Fibroblast of upper back skin (primary cell): ENCODE measurements around the gene TSPAN32.

Experiments used
- DNase-seq: peaks from one replicate; pipeline ENCODE4 v3.0.0-alpha.2; 2013

TSPAN32 gene, protein sequence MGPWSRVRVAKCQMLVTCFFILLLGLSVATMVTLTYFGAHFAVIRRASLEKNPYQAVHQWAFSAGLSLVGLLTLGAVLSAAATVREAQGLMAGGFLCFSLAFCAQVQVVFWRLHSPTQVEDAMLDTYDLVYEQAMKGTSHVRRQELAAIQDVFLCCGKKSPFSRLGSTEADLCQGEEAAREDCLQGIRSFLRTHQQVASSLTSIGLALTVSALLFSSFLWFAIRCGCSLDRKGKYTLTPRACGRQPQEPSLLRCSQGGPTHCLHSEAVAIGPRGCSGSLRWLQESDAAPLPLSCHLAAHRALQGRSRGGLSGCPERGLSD

DNA sequence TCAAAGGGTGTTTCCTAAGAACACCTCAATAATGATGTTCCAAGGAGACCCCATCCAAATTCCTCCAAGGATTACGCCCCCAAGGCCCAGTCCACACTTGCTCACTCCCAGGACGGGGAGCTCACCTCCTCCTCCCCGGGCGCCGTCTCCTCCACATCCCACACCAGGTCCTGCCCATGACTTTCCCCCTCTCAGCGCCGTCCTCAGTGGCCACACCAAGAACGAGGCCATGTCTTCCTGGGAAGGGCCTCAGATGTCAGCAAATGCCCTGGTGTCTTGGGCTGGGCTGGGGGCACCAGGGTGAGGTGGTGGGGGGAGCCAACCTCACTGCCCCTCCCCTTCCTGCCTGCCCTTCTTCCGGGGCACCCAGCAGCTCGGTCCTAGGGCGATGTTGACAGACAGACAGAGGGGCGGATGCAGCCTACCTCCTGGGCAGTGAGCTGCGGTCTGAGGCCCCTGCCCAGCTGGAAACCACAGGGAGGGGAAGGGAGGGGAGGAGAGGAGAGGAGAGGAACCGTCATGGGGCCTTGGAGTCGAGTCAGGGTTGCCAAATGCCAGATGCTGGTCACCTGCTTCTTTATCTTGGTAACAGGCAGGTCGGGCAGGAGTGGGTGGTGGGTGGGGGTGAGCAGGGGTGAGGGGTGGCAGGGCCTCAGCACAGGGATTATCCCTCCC, at the start of gene TSPAN32, which contains the start of gene C11orf21:
TSPAN32 (plus strand) TSS at position 383 of the 675 bp plus-strand sequence; CDS start at position 520, 137 bp downstream.
C11orf21 (minus strand) TSS at position 288 of the 675 bp plus-strand sequence; CDS start at position 178, 110 bp downstream.
- DNase-seq: peak; percentile 39

GRCh38 chr11:2252018-2252417, 49.8 kb upstream of the TSPAN32 start:
- no peak for DNase-seq

- DNase-seq: no peak
Measured at GRCh38 chr11:2256293-2256913, 45.4 kb upstream of the TSPAN32 start.

- no peak for DNase-seq
Measured at GRCh38 chr11:2256951-2257700, 44.7 kb upstream of the TSPAN32 start.

- no peak for DNase-seq
Measured at GRCh38 chr11:2258501-2259465, 43.0 kb upstream of the TSPAN32 start.

DNA sequence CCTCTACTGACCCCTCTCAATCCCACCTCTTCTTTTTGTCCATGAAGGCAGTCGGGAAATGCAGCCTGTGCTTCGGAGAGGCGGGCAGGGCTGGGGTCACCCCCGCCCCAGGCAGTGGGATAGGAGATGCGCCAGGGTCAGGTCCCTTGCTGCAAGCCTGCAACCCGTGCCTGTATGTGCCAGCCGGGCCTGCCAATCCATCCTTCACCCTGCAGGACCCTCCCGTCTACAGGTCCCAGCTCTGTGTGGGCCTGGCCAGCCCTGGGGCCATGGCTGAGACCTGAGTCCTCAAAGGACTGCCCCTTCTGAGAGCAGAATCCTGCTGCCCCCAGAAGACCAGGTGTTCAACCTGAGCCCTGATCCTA, 42.4 kb upstream of the TSPAN32 start:
- DNase-seq: no peak

DNA sequence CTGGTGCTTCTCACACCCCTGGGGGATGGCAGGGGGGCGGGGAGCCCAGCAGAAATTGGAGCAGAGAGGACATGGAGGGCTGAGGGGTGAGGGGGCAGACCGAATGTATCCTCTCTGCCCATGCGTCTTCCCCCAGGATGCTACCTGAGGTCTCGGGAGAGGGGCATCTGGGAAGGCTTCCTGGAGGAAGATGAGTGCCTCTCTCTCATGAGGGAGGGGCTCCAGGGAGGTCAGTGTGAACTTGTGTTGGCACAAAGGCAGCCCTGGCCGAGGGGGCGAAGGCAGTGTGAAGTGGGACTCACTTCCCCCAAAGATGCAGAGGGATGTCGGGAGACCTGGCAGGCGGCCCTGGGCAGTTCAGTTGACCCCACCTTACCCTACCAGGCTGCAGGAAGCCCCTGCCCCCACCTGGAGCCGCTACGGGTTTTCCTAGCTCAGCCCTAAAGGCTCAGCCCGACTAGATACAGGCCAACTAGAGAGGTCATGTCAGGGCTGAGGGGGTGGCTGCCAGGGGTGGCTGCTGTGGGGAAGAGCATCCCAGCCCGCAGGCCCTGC, 41.8 kb upstream of the TSPAN32 start:
- DNase-seq: no peak

GRCh38 chr11:2260491-2261364, 41.1 kb upstream of the TSPAN32 start:
- DNase-seq: no peak

GRCh38 chr11:2261436-2262230, 40.2 kb upstream of the TSPAN32 start:
- DNase-seq: no peak

- DNase-seq: no peak
Measured at GRCh38 chr11:2262301-2263070, 39.3 kb upstream of the TSPAN32 start.

- DNase-seq: no peak
Measured at GRCh38 chr11:2263071-2263565, 38.7 kb upstream of the TSPAN32 start.

GRCh38 chr11:2263724-2264360, 38.0 kb upstream of the TSPAN32 start:
- DNase-seq: no peak

DNA sequence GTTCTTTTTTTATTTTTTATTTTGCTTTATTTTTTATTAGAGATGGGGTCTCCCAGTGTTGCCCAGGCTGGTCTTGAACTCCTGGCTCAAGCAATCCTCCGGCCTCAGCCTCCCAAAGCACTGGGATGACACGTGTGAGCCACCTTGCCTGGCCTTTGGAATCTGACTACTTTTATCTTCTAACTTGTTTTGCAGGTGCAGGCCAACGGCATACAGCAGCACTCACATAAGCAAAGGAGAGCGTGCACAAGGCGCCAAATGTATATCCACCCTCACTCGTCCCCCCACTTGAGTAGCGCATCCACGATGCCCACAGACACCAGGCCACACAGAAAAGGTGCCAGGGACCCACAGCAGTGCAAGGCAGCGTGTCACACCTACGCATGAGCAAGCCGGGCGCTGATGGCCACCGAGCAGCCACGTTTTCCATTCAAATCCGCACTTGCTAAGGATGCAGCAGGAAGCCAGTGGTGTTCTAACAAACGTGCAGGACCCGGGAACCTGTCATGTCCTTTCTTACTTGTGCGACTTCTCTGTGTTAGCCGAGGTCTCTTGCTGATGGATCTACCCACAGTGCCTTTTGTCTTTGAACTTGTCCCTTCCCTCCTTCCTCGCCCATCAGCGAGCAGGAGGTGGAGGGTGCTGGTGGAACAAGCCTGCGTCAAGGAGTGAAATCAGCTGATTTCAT, 37.3 kb upstream of the TSPAN32 start:
- no peak for DNase-seq

GRCh38 chr11:2265396-2265795, 36.4 kb upstream of the TSPAN32 start:
- DNase-seq: no peak

- DNase-seq: no peak
Measured at GRCh38 chr11:2265854-2266585, 35.8 kb upstream of the TSPAN32 start.

GRCh38 chr11:2266586-2267305, 35.1 kb upstream of the TSPAN32 start:
- DNase-seq: no peak
